CD4-positive, alpha-beta memory T cell (primary cell): Measurements from ENCODE around the gene FCHSD2. TPM values are rescaled to one million over a fixed set of nuclear protein-coding genes. Genes with fewer than 3 reads are reported as not detected.
A peak's percentile ranks its signal among the peaks of the same experiment; 100 is the strongest.

Experiments used
- CTCF ChIA-PET: fragments of 350-600 bp; sonication (Branson Sonifier 250); formaldehyde crosslinking; loops from one replicate; lab custom pipeline; 2021; ENCODE audit warnings: inconsistent platforms; ENCODE audit not compliant: partially characterized antibody; lab: Charles Lee
- POLR2A ChIA-PET: fragments of 350-600 bp; sonication (Branson Sonifier 250); formaldehyde crosslinking; loops from one replicate; lab custom pipeline; 2021; ENCODE audit not compliant: partially characterized antibody; lab: Charles Lee
- DNase-seq, 5 donors: peaks; one replicate each; pipeline versions ENCODE4 v3.0.0 to v3.0.0-alpha.2; 2020 to 2022; ENCODE audit warnings: mixed read lengths in 1 of 5
- H3K27ac ChIP-seq: one replicate; pipeline ENCODE4 v1.7.0; 2013; ENCODE audit warnings: low read depth, low read length
- H3K27me3 ChIP-seq: 2 replicates; pipeline ENCODE4 v1.7.0; 2013; ENCODE audit warnings: mild to moderate bottlenecking, low read length, moderate library complexity; ENCODE audit not compliant: insufficient read depth
- H3K36me3 ChIP-seq: 2 replicates; pipeline ENCODE4 v1.7.0; 2013; ENCODE audit warnings: mild to moderate bottlenecking, low read length, moderate library complexity; ENCODE audit not compliant: insufficient read depth
- H3K4me1 ChIP-seq: 2 replicates; pipeline ENCODE4 v1.7.0; 2013; ENCODE audit warnings: mild to moderate bottlenecking, low read length, moderate library complexity; ENCODE audit not compliant: insufficient read depth
- H3K4me3 ChIP-seq, 2 donors: one replicate each; pipeline ENCODE4 v1.7.0; 2013; ENCODE audit warnings: low read length in 2 of 2, mild to moderate bottlenecking in 1 of 2
- H3K9me3 ChIP-seq, 2 donors: one replicate each; pipeline ENCODE4 v1.7.0; 2013; ENCODE audit warnings: low read length in 2 of 2, control low read depth in 1 of 2; ENCODE audit not compliant: control insufficient read depth in 1 of 2
- H3K27ac Mint-ChIP-seq, 7 donors: one replicate each; pipeline ENCODE4 v1.8.0; 2020 to 2021; ENCODE audit warnings: mixed read lengths in 7 of 7, mild to moderate bottlenecking in 6 of 7, inconsistent platforms in 3 of 7, moderate library complexity in 3 of 7
- H3K27me3 Mint-ChIP-seq, 2 donors: one replicate each; pipeline ENCODE4 v1.8.0; 2020 to 2021; ENCODE audit warnings: mixed read lengths in 2 of 2
- H3K36me3 Mint-ChIP-seq, 2 donors: one replicate each; pipeline ENCODE4 v1.8.0; 2020 to 2021; ENCODE audit warnings: mixed read lengths in 2 of 2, inconsistent platforms in 1 of 2, mild to moderate bottlenecking in 1 of 2
- H3K4me1 Mint-ChIP-seq, 4 donors: one replicate each; pipeline ENCODE4 v1.8.0; 2020 to 2021; ENCODE audit warnings: mixed read lengths in 4 of 4, mild to moderate bottlenecking in 1 of 4
- H3K4me3 Mint-ChIP-seq, 8 donors: one replicate each; pipeline ENCODE4 v1.8.0; 2020 to 2021; ENCODE audit warnings: mixed read lengths in 8 of 8, mild to moderate bottlenecking in 7 of 8, moderate library complexity in 6 of 8, inconsistent platforms in 3 of 8
- H3K9me3 Mint-ChIP-seq, 8 donors: one replicate each; pipeline ENCODE4 v1.8.0; 2020 to 2021; ENCODE audit warnings: mixed read lengths in 8 of 8, mild to moderate bottlenecking in 5 of 8, inconsistent platforms in 3 of 8, moderate library complexity in 1 of 8
- intact Hi-C: fragments of 100-400 bp; cut with micrococcal nuclease; formaldehyde crosslinking; loops from one replicate; pipeline ENCODE4 v1.15.1; 2023
- polyA plus RNA-seq, 2 donors: library from polyadenylated mRNA; unstranded; fragments of 300-500 nt; fragmentation: Illumina TruSeq; gene quantifications; one replicate each; pipeline ENCODE4 v1.2.3, GENCODE V29; 2021
- total RNA-seq, 2 experiments: library from RNA; stranded (reverse); gene quantifications; one replicate each; pipeline ENCODE4 v1.2.3, GENCODE V29; 2021

The FCHSD2 gene
- total and polyA plus RNA-seq, 4 experiments from 2014 or later, result 9.5 to 52.0 (median 34.8) TPM

GRCh38 chr11:72927380-72927779, 214.7 kb downstream of the FCHSD2 start:
- H3K4me1 ChIP-seq, result no peaks in the 10 kb centered on the region
- H3K4me3 ChIP-seq, result no peak overlapping the region
- intact Hi-C loops, result no loop called here
- Mint-ChIP-seq H3K27ac (peak overlapping the region in 3 of 7 donors; percentile 15 to 70 (median 18)), H3K4me1 (peaks cover 5 to 14% (median 7%) of the 10 kb centered on the region in 4 donors), H3K9me3 (no peaks in the 10 kb centered on the region), H3K36me3 (no peaks in the 10 kb centered on the region), H3K4me3 (no peak overlapping the region), H3K27me3 (no peaks in the 10 kb centered on the region)
- ChIA-PET CTCF (interaction anchor here (0.8 to 8.5 kb wide), 3 partner anchors 164 to 251 kb away, joined by 3 to 161 read pairs (median 4); partner anchors contain the start of gene FCHSD2), POLR2A (no interaction called here)
- no peaks in the 10 kb centered on the region for H3K9me3 ChIP-seq
- H3K27ac ChIP-seq, result no peak overlapping the region
- H3K36me3 ChIP-seq, result no peaks in the 10 kb centered on the region
- DNase-seq, result no peak
- H3K27me3 ChIP-seq, result no peaks in the 10 kb centered on the region

DNA sequence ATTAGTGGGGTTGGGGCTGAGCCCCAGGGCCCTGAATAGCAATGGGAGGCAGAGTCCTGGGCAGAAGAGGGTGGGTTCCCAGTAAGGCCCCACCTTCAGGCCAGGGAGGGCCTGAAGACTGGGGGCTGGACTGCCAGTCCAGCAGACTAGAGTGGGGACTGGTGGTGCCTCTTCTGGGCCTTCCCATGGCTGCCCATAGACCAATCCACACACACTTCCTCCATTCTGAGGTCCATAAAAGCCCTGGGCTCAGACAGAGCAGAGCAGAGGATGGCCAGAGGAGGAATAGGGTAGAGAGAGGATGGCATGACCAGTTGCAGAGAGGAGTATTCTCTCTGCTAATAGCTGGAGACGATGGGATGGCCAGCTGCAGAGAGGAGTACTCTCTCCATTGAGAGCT, 216.0 kb downstream of the FCHSD2 start:
- Mint-ChIP-seq H3K9me3 (no peaks in the 10 kb centered on the region), H3K4me3 (no peak overlapping the region), H3K4me1 (peaks cover 5 to 14% (median 7%) of the 10 kb centered on the region in 4 donors), H3K27me3 (no peaks in the 10 kb centered on the region), H3K27ac (peak overlapping the region in 2 of 7 donors; percentile 6 to 46), H3K36me3 (peaks cover 5 to 9% of the 10 kb centered on the region in 2 donors)
- H3K4me3 ChIP-seq, result no peak overlapping the region
- H3K36me3 ChIP-seq, result no peaks in the 10 kb centered on the region
- intact Hi-C loops, result no loop called here
- H3K9me3 ChIP-seq, result no peaks in the 10 kb centered on the region
- H3K27ac ChIP-seq, result no peak overlapping the region
- ChIA-PET CTCF (interaction anchor here (8.5 kb wide), 1 partner anchor 252 kb away, joined by 161 read pairs; no protein-coding TSS in a partner anchor), POLR2A (no interaction called here)
- no peak for DNase-seq
- H3K4me1 ChIP-seq, result no peaks in the 10 kb centered on the region
- no peaks in the 10 kb centered on the region for H3K27me3 ChIP-seq

DNA sequence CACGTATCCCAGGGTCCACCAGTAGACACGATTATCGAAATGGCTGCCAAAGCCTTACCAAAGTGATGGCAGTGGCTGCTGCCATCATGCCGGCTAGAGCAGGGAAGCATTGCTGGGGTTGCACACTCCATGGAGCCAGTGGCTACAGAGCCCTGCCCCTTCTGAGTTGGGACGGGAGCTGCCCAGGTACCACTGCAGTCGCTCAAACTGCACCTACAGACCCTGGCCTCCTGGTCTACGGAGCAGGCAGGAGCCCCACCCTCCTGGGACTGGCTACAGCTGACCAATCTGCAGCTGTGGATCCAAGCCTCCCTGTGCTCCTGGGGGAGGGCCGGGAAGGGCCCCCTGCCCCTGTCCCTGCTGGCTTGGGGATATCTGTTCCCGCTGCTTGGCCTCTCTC, 216.5 kb downstream of the FCHSD2 start:
- Histone ChIP-seq H3K4me3 (no peak overlapping the region), H3K4me1 (no peaks in the 10 kb centered on the region), H3K36me3 (no peaks in the 10 kb centered on the region), H3K27ac (no peak overlapping the region), H3K27me3 (no peaks in the 10 kb centered on the region), H3K9me3 (no peaks in the 10 kb centered on the region)
- H3K4me3 Mint-ChIP-seq, result no peak overlapping the region
- H3K27ac Mint-ChIP-seq, result no peak overlapping the region
- POLR2A ChIA-PET, result no interaction called here
- peaks cover 5 to 11% of the 10 kb centered on the region in 2 donors for H3K36me3 Mint-ChIP-seq
- intact Hi-C loops, result no loop called here
- no peak for DNase-seq
- H3K4me1 Mint-ChIP-seq, result peaks cover 5 to 14% (median 7%) of the 10 kb centered on the region in 4 donors
- no peaks in the 10 kb centered on the region for H3K27me3 Mint-ChIP-seq
- no peaks in the 10 kb centered on the region for H3K9me3 Mint-ChIP-seq
- CTCF ChIA-PET, result interaction anchor here (1.8 to 8.5 kb wide), 2 partner anchors 216 to 253 kb away, joined by 9 to 161 read pairs; partner anchors contain the start of gene FCHSD2

GRCh38 chr11:72924568-72925190, 217.4 kb downstream of the FCHSD2 start:
- Mint-ChIP-seq H3K27ac (peak overlapping the region in 2 of 7 donors; percentile 37 to 69), H3K27me3 (no peaks in the 10 kb centered on the region), H3K9me3 (no peaks in the 10 kb centered on the region), H3K36me3 (peaks cover 11 to 14% of the 10 kb centered on the region in 2 donors), H3K4me1 (peaks cover 5 to 14% (median 7%) of the 10 kb centered on the region in 4 donors), H3K4me3 (no peak overlapping the region)
- no peaks in the 10 kb centered on the region for H3K27me3 ChIP-seq
- POLR2A ChIA-PET, result interaction anchor here (0.8 to 1.7 kb wide), 2 partner anchors 205 to 253 kb away, joined by 3 to 5 read pairs; no protein-coding TSS in a partner anchor
- H3K4me1 ChIP-seq, result no peaks in the 10 kb centered on the region
- intact Hi-C loops, result no loop called here
- H3K36me3 ChIP-seq, result no peaks in the 10 kb centered on the region
- H3K27ac ChIP-seq, result no peak overlapping the region
- no peaks in the 10 kb centered on the region for H3K9me3 ChIP-seq
- DNase-seq, result peak in 4 of 5 donors; percentile 19 to 39 (median 26)
- CTCF ChIA-PET, result interaction anchor here (0.6 to 8.5 kb wide), 10 partner anchors 9 to 428 kb away, joined by 3 to 161 read pairs (median 4); partner anchors contain the start of gene FCHSD2
- no peak overlapping the region for H3K4me3 ChIP-seq

DNA sequence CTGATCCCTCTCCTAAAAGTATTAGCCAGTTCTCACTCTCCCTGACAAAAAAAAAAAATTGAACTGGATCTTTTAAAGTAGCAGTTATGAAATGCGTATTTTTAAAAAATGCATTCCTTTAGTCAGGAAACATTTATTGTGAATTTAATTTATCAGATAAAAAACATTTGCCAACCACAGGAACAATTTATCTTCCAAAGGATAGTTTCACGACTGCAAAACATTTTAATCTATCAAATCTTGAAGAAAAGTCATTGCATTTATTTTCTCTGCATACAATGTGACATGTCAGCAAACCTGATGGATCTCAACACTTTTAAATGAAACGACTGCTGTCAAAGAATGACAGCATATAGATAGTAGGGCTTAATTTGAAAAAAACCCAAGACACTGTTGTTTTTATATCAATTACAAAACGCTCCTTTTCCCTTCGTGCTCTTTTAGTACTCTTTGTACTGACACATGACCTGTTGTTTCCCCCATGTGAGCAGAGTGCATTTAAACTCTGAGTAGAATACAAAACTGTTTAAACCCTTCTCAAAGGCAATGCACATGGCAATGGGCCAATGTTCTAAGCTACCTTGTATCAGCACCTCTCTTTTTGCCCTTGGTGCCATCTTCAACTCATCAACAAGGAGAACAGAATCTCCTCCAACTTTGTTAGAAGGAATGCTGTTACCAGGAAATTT, 220.9 kb downstream of the FCHSD2 start:
- H3K4me3 ChIP-seq, result no peak overlapping the region
- ChIA-PET CTCF (interaction anchor here (0.6 kb wide), 1 partner anchor 38 kb away, joined by 3 read pairs; no protein-coding TSS in a partner anchor), POLR2A (no interaction called here)
- no peaks in the 10 kb centered on the region for H3K9me3 ChIP-seq
- H3K4me1 ChIP-seq, result no peaks in the 10 kb centered on the region
- H3K27me3 ChIP-seq, result no peaks in the 10 kb centered on the region
- no peak for DNase-seq
- intact Hi-C loops, result no loop called here
- Mint-ChIP-seq H3K4me3 (peak overlapping the region in 1 of 8 donors; percentile 60), H3K9me3 (no peaks in the 10 kb centered on the region), H3K4me1 (peaks cover 0 to 8% (median 5%) of the 10 kb centered on the region in 4 donors), H3K27ac (no peak overlapping the region), H3K36me3 (peaks cover 22 to 25% of the 10 kb centered on the region in 2 donors), H3K27me3 (no peaks in the 10 kb centered on the region)
- no peak overlapping the region for H3K27ac ChIP-seq
- H3K36me3 ChIP-seq, result no peaks in the 10 kb centered on the region

GRCh38 chr11:72920001-72920400, 222.1 kb downstream of the FCHSD2 start:
- ChIA-PET POLR2A (no interaction called here), CTCF (interaction anchor here (1.2 kb wide), 1 partner anchor 256 kb away, joined by 3 read pairs; no protein-coding TSS in a partner anchor)
- H3K9me3 Mint-ChIP-seq, result no peaks in the 10 kb centered on the region
- DNase-seq, result no peak
- H3K27me3 ChIP-seq, result no peaks in the 10 kb centered on the region
- intact Hi-C loops, result no loop called here
- H3K27ac Mint-ChIP-seq, result peak overlapping the region in 2 of 7 donors; percentile 9 to 29
- H3K9me3 ChIP-seq, result no peaks in the 10 kb centered on the region
- peaks cover 0 to 5% (median 4%) of the 10 kb centered on the region in 4 donors for H3K4me1 Mint-ChIP-seq
- H3K4me3 Mint-ChIP-seq, result no peak overlapping the region
- H3K36me3 ChIP-seq, result no peaks in the 10 kb centered on the region
- H3K4me3 ChIP-seq, result no peak overlapping the region
- H3K4me1 ChIP-seq, result no peaks in the 10 kb centered on the region
- peaks cover 27 to 29% of the 10 kb centered on the region in 2 donors for H3K36me3 Mint-ChIP-seq
- H3K27ac ChIP-seq, result no peak overlapping the region
- H3K27me3 Mint-ChIP-seq, result no peaks in the 10 kb centered on the region

GRCh38 chr11:72918851-72919250, 223.3 kb downstream of the FCHSD2 start:
- peaks cover 0 to 6% (median 0%) of the 10 kb centered on the region in 8 donors for H3K9me3 Mint-ChIP-seq
- POLR2A ChIA-PET, result no interaction called here

More at GRCh38 chr11:72918851-72919250, 223.3 kb downstream of the FCHSD2 start:
- CTCF ChIA-PET, result interaction anchor here (1.0 kb wide), 1 partner anchor 259 kb away, joined by 3 read pairs; no protein-coding TSS in a partner anchor
- DNase-seq, result no peak
- Mint-ChIP-seq H3K27me3 (no peaks in the 10 kb centered on the region), H3K27ac (no peak overlapping the region), H3K36me3 (peaks cover 35% of the 10 kb centered on the region in 2 donors), H3K4me1 (no peaks in the 10 kb centered on the region), H3K4me3 (no peak overlapping the region)
- intact Hi-C loops, result no loop called here
- no peak overlapping the region for H3K27ac ChIP-seq
- H3K4me3 ChIP-seq, result no peak overlapping the region
- no peaks in the 10 kb centered on the region for H3K4me1 ChIP-seq
- no peaks in the 10 kb centered on the region for H3K36me3 ChIP-seq
- H3K9me3 ChIP-seq, result no peaks in the 10 kb centered on the region
- H3K27me3 ChIP-seq, result no peaks in the 10 kb centered on the region
